ENCODE results near the gene FRMPD4. TPM values are rescaled to one million over a fixed set of nuclear protein-coding genes. Genes with fewer than 3 reads are reported as not detected.

FRMPD4 gene
- total RNA-seq, 1 donor = 1.8 TPM

GRCh38 chrX:12711435-12712040, 573.3 kb downstream of the FRMPD4 start:
- no peak overlapping the region for H2AFZ ChIP-seq (ENCODE audit: low read length)
- no peaks in the 10 kb centered on the region for H3K79me2 ChIP-seq (ENCODE audit: insufficient read depth, low read length)
- no peak for TF ChIP-seq CTCF (IDR thresholded peaks at IDR 0.05; ENCODE audit: extremely low read depth, low read depth, low read length)
- H3K4me1 ChIP-seq (ENCODE audit: insufficient read depth, low read length) = no peaks in the 10 kb centered on the region
- H3K27me3 ChIP-seq (ENCODE audit: insufficient read depth, low read length) = no peaks in the 10 kb centered on the region
- no peaks in the 10 kb centered on the region for H4K20me1 ChIP-seq (ENCODE audit: insufficient read depth, low read length)
- H3K27ac ChIP-seq (ENCODE audit: low read depth, low read length) = no peak overlapping the region
- H3K9me3 ChIP-seq (ENCODE audit: low read depth, low read length) = no peaks in the 10 kb centered on the region
- no peak for DNase-seq (ENCODE audit: insufficient read length, low spot score, missing footprints)
- H3K4me3 ChIP-seq (ENCODE audit: insufficient read depth, low read length) = no peak overlapping the region
- H3K36me3 ChIP-seq (ENCODE audit: insufficient read depth, low read length) = no peaks in the 10 kb centered on the region
- no peak overlapping the region for H3K4me2 ChIP-seq (ENCODE audit: insufficient read depth, low read length)

- no peak overlapping the region for H3K4me2 ChIP-seq (ENCODE audit: insufficient read depth, low read length)
- H3K27ac ChIP-seq (ENCODE audit: low read depth, low read length) = no peak overlapping the region
- H4K20me1 ChIP-seq (ENCODE audit: insufficient read depth, low read length) = no peaks in the 10 kb centered on the region
- H3K9me3 ChIP-seq (ENCODE audit: low read depth, low read length) = no peaks in the 10 kb centered on the region
- TF ChIP-seq CTCF (IDR thresholded peaks at IDR 0.05; ENCODE audit: extremely low read depth, low read depth, low read length) = no peak
- H3K36me3 ChIP-seq (ENCODE audit: insufficient read depth, low read length) = no peaks in the 10 kb centered on the region
- DNase-seq (ENCODE audit: insufficient read length, low spot score, missing footprints) = no peak
- no peak overlapping the region for H2AFZ ChIP-seq (ENCODE audit: low read length)
- H3K27me3 ChIP-seq (ENCODE audit: insufficient read depth, low read length) = no peaks in the 10 kb centered on the region
- H3K79me2 ChIP-seq (ENCODE audit: insufficient read depth, low read length) = no peaks in the 10 kb centered on the region
- H3K4me1 ChIP-seq (ENCODE audit: insufficient read depth, low read length) = no peaks in the 10 kb centered on the region
- H3K4me3 ChIP-seq (ENCODE audit: insufficient read depth, low read length) = no peak overlapping the region
Measured at GRCh38 chrX:12716574-12716973, 578.3 kb downstream of the FRMPD4 start.

- TF ChIP-seq CTCF (IDR thresholded peaks at IDR 0.05; ENCODE audit: extremely low read depth, low read depth, low read length) = no peak
- Histone ChIP-seq H3K79me2 (ENCODE audit: insufficient read depth, low read length) (no peaks in the 10 kb centered on the region), H2AFZ (ENCODE audit: low read length) (no peak overlapping the region), H3K27me3 (ENCODE audit: insufficient read depth, low read length) (no peaks in the 10 kb centered on the region), H3K36me3 (ENCODE audit: insufficient read depth, low read length) (no peaks in the 10 kb centered on the region), H4K20me1 (ENCODE audit: insufficient read depth, low read length) (no peaks in the 10 kb centered on the region), H3K4me3 (ENCODE audit: insufficient read depth, low read length) (no peak overlapping the region), H3K27ac (ENCODE audit: low read depth, low read length) (no peak overlapping the region), H3K4me2 (ENCODE audit: insufficient read depth, low read length) (no peak overlapping the region), H3K9me3 (ENCODE audit: low read depth, low read length) (no peaks in the 10 kb centered on the region), H3K4me1 (ENCODE audit: insufficient read depth, low read length) (no peaks in the 10 kb centered on the region)
- no peak for DNase-seq (ENCODE audit: insufficient read length, low spot score, missing footprints)
Measured at GRCh38 chrX:12719837-12720236, 581.6 kb downstream of the FRMPD4 start.

GRCh38 chrX:12721042-12721441, 582.8 kb downstream of the FRMPD4 start:
- DNase-seq (ENCODE audit: insufficient read length, low spot score, missing footprints) = no peak

More at GRCh38 chrX:12721042-12721441, 582.8 kb downstream of the FRMPD4 start:
- H3K27ac ChIP-seq (ENCODE audit: low read depth, low read length) = no peak overlapping the region
- H3K4me3 ChIP-seq (ENCODE audit: insufficient read depth, low read length) = no peak overlapping the region
- TF ChIP-seq CTCF (IDR thresholded peaks at IDR 0.05; ENCODE audit: extremely low read depth, low read depth, low read length) = no peak
- H3K79me2 ChIP-seq (ENCODE audit: insufficient read depth, low read length) = no peaks in the 10 kb centered on the region
- no peak overlapping the region for H3K4me2 ChIP-seq (ENCODE audit: insufficient read depth, low read length)
- H3K9me3 ChIP-seq (ENCODE audit: low read depth, low read length) = no peaks in the 10 kb centered on the region
- no peaks in the 10 kb centered on the region for H3K36me3 ChIP-seq (ENCODE audit: insufficient read depth, low read length)
- H3K4me1 ChIP-seq (ENCODE audit: insufficient read depth, low read length) = no peaks in the 10 kb centered on the region
- no peaks in the 10 kb centered on the region for H3K27me3 ChIP-seq (ENCODE audit: insufficient read depth, low read length)
- no peaks in the 10 kb centered on the region for H4K20me1 ChIP-seq (ENCODE audit: insufficient read depth, low read length)
- no peak overlapping the region for H2AFZ ChIP-seq (ENCODE audit: low read length)

Data from osteoblast (primary cell).